GM21786 (cell line): ENCODE measurements around the gene DERL3.

Experiments used
- ATAC-seq: cut with Tn5 transposase; IDR thresholded peaks from one replicate; pipeline ENCODE4 v1.9.1; 2021; ENCODE audit not compliant: unreplicated experiment

The DERL3 gene

DNA sequence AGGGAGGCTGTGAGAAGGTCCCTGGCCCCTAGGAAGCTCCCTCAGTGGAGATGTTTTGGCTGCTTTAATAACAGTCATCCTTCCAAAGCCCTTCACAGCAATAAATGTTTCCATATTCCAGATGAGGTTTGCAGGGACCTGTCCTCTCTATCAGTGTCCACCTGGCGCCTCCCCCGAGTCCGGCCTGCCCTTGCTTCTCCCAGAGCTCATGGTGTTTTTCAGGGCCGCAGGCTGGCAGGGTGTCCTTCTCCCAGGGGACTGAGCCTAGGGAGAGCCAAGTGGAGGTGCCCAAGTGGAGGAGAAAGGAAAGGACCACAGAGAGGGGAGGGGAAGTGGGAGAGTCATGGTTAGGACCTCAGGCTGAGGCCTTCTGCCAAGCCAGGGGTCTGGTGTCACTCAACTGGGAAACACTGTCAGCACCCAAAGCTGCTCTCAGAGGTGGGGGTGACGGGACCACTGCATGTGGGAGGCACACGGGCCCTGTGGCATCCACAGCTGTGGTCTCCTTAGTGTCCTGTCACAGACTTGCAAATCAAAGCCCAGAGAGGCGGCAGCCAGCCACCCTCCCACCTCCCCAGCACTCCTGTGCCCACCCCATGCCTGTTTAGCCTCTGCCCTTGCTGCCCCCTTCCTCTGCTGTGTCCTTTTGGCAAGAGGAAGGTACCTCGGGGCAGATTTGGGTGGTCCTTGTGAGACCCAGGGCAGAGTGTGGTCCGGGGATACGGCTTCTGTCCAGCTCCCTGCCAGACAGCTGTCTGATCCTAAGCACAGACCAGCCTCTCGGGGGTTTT lies 6.4 kb downstream of the DERL3 start:
- no peak for ATAC-seq

GRCh38 chr22:23831781-23832180 lies 7.0 kb downstream of the DERL3 start:
- ATAC-seq = no peak

DNA sequence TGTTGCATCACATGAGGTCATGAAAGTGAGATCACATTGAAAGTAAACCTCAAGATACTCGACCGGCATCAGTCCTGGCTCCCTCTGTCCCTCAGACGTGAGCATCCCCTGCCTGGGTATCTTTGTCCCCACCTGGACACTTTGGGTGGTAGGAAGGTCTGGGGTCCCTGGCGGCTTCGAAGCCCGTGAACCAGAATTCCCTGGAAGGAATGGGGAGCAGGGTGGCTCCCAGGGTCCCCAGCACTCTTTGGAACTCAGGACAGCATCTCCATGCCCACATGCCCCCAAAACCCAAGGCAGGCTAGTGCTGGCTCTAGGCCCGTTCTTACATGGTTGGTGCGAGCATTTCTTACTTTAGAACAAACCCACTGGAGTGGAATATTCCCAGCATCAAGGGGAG lies 7.5 kb downstream of the DERL3 start:
- no peak for ATAC-seq

- ATAC-seq = no peak
Measured at GRCh38 chr22:23829845-23830372, 8.9 kb downstream of the DERL3 start.

DNA sequence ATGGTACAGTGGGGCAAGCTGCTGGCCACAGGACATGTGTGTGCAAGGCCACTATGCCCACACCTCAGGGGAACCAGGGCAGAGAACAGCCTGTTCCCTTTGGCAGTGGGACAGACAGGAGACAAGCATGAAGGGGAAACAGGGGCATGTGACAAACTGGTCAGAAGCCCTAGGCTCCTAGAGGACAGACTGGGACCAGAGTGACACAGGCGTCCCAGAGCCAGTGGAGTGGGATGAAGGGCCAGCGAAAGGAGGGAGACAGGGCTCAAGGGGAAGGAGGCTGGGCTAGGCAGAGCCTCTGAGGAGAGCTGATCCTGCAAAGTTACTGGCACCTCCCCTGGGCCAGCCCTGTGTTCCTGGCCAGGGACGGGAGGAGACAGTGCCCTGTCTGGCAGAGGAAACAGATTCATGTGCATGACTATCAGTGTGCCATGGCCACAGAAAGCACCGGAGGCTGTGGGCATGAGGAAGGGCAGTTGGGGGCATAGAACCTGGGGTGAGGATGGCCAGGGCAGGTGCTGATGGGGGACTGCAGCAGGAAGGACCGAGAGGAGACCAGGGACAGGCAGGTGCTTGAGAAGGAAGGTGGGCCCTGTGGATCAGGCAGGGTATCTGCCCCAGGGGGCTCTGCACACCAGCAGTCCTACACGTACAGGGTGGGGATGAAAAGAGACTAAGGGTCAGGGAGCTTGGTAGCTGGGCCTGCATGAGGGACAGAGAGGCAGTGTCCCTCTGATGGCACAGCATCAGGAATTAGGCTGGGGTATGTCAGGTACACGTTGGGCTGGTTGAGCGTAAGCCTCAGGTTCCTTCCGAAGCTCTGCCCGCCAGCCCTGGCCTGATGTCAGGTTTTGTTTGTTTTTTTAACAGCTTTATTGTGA lies 9.8 kb downstream of the DERL3 start:
- no peak for ATAC-seq

- ATAC-seq = no peak
Measured at GRCh38 chr22:23827351-23827995, 11.3 kb downstream of the DERL3 start.

GRCh38 chr22:23826510-23827350 lies 12.1 kb downstream of the DERL3 start:
- no peak for ATAC-seq

DNA sequence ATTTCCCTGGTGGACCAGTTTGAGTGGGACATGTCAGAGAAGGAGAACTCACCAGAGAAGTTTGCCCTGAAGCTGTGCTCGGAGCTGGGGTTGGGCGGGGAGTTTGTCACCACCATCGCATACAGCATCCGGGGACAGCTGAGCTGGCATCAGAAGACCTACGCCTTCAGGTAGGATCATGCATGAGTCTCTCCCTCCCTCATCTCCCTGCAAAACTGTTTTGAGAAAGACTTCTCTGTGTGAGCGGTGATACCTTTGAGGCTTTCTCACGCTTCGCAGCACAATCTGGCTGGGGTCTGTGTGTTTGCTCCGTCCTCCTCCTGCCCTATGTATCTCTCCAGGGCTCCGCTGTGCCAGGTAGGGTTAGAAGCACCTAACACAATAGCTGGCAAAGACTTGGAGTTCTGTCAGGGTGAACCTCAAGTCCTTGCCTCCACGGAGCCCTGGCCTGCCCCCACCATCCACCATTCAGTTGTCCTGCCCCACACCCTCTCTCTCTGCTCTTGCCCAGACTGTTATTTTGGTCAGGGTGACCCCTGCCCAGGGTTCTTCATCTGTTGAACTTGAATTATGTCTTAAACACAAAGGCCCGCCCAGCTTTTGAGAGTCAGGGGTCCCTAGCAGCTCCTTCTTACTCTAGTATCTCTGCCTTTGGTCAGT lies 13.4 kb downstream of the DERL3 start:
- ATAC-seq = no peak

GRCh38 chr22:23824476-23825245 lies 14.1 kb downstream of the DERL3 start:
- no peak for ATAC-seq

- no peak for ATAC-seq
Measured at GRCh38 chr22:23823331-23823791, 15.4 kb downstream of the DERL3 start.

DNA sequence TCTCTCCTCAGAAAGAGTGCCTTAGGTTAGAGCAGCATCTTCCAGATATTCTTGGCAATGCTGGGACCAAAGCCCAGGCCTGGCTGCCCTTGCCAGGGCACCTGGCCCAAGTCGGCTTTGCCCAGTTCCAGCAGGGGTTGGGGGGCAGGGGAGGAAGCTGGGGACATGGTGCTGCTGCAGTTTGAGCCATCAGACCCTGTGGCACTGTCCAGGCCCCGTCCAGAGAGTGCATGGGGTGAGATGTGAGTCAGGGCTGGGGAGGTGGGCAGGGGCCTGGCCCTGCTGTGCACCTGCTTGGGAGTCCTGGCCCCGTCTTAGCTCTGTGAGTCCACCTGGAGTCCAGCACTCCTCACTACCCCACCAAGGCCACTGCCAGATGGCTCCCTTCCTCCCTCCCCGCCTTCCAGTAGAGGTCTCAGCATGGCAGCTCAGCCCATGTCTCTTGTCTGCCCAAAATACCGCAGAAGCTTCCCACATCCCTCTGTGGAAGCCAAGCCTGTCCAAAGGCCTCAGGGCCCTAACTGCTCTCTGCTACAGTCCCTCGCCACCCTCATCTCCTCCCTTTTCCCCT lies 16.6 kb downstream of the DERL3 start:
- ATAC-seq = no peak

GRCh38 chr22:23820748-23821211 lies 18.0 kb downstream of the DERL3 start:
- ATAC-seq = no peak

DNA sequence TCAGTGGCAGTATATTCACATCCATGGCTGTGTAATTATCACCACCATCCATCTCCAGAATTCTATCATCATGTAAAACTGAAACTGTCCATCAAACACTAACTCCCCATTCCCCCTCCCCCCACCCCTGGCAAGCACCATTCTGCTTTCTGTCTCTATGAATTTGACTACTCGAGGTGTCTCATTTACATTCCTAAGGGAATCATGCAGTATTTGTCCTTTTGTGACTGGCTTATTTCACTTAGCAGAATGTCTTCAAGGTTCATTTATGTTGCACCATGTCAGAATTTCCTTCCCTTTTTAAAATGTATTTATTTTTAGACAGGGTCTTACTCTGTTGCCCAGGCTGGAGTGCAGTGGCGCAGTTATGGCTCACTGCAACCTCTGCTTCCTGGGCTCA lies 20.3 kb downstream of the DERL3 start:
- no peak for ATAC-seq

GRCh38 chr22:23817146-23817545 lies 21.7 kb downstream of the DERL3 start:
- ATAC-seq = no peak

GRCh38 chr22:23816156-23816976 lies 22.4 kb downstream of the DERL3 start:
- ATAC-seq = no peak

DNA sequence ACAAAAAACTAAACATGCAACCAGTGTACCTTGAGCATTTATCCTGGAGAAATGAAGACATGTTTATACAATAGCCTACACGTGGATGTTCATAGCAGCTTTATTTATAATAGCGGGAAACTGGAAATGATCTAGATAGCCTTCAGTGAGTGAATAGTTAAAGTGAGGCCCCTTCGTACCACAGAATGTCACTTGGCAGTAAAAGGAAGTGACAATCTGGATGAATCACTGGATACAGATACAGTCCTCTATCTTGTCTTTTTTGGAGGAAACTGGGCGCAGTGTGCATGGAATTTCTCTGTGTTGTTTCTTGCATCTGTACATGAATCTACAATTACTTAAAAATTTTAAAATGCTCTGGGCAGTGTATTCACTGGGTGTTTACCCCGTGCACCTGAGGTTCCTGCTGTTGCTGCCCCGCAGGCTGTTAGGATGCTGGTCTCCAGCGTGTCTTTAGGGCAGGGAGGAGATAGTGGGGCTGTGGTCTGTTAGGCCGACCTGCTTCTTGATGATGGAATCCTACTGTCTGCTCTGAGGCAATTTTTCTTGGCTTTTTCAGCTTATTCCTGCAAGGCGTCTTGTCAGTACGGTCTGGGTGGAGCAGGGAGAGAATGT lies 23.2 kb downstream of the DERL3 start:
- ATAC-seq = no peak

GRCh38 chr22:23812378-23812777 lies 26.4 kb downstream of the DERL3 start:
- ATAC-seq = no peak
